Endothelial cell (in vitro differentiated cells): ENCODE measurements around the gene CUL7. TPM values are rescaled to one million over a fixed set of nuclear protein-coding genes. Genes with fewer than 3 reads are reported as not detected.

Experiments used
- DNase-seq: peaks from one replicate; pipeline ENCODE4 v3.0.0; 2021; ENCODE audit warnings: low spot score
- H3K27ac Mint-ChIP-seq: one replicate; pipeline ENCODE4 v1.8.0; 2021; ENCODE audit warnings: mixed read lengths, inconsistent platforms; ENCODE audit not compliant: unreplicated experiment
- H3K27me3 Mint-ChIP-seq: one replicate; pipeline ENCODE4 v1.8.0; 2021; ENCODE audit warnings: mild to moderate bottlenecking, moderate library complexity, mixed read lengths, inconsistent platforms; ENCODE audit not compliant: unreplicated experiment
- H3K36me3 Mint-ChIP-seq: one replicate; pipeline ENCODE4 v1.8.0; 2021; ENCODE audit warnings: mild to moderate bottlenecking, low read depth, mixed read lengths, inconsistent platforms; ENCODE audit not compliant: unreplicated experiment
- H3K4me1 Mint-ChIP-seq: one replicate; pipeline ENCODE4 v1.8.0; 2021; ENCODE audit warnings: mild to moderate bottlenecking, mixed read lengths, inconsistent platforms; ENCODE audit not compliant: unreplicated experiment
- H3K4me3 Mint-ChIP-seq: one replicate; pipeline ENCODE4 v1.8.0; 2021; ENCODE audit warnings: mild to moderate bottlenecking, mixed read lengths, inconsistent platforms; ENCODE audit not compliant: unreplicated experiment
- H3K9me3 Mint-ChIP-seq: one replicate; pipeline ENCODE4 v1.8.0; 2021; ENCODE audit warnings: mixed read lengths, inconsistent platforms; ENCODE audit not compliant: unreplicated experiment
- CTCF ChIP-seq: fragments of 200-600 bp; sonication (generic); IDR thresholded peaks from one replicate; pipeline ENCODE4 v1.5.0; 2021; ENCODE audit warnings: antibody characterized with exemption; ENCODE audit not compliant: unreplicated experiment
- total RNA-seq: library from RNA; stranded (reverse); fragmentation: NEBNext Ultra II Directional; extraction: Animal tissue kit (Norgen Biotek cat#: 25700); gene quantifications from one replicate; pipeline ENCODE4 v1.2.1, GENCODE V29; 2021; ENCODE audit not compliant: unreplicated experiment

CUL7 gene
- total RNA-seq, 1 donor from 2014 or later: 42.2 TPM

- peaks cover 37% of the 10 kb centered on the region for H3K36me3 Mint-ChIP-seq
- H3K9me3 Mint-ChIP-seq: no peaks in the 10 kb centered on the region
- H3K4me3 Mint-ChIP-seq: no peak overlapping the region
- peaks cover 33% of the 10 kb centered on the region for H3K4me1 Mint-ChIP-seq
- H3K27ac Mint-ChIP-seq: peak overlapping the region; percentile 67
- peak; percentile 48 for TF ChIP-seq CTCF
- no peak for DNase-seq
- H3K27me3 Mint-ChIP-seq: peaks cover 8% of the 10 kb centered on the region
Observed at GRCh38 chr6:43070028-43070632, 16.5 kb upstream of the CUL7 start.

- no peak for DNase-seq
- peaks cover 5% of the 10 kb centered on the region for H3K27me3 Mint-ChIP-seq
- no peak overlapping the region for H3K4me3 Mint-ChIP-seq
- no peak overlapping the region for H3K27ac Mint-ChIP-seq
- peaks cover 37% of the 10 kb centered on the region for H3K36me3 Mint-ChIP-seq
- no peak for TF ChIP-seq CTCF
- H3K9me3 Mint-ChIP-seq: no peaks in the 10 kb centered on the region
- H3K4me1 Mint-ChIP-seq: peaks cover 29% of the 10 kb centered on the region
Observed at GRCh38 chr6:43062818-43063217, 9.2 kb upstream of the CUL7 start.

- peaks cover 29% of the 10 kb centered on the region for H3K4me1 Mint-ChIP-seq
- H3K27me3 Mint-ChIP-seq: peaks cover 5% of the 10 kb centered on the region
- peak overlapping the region; percentile 42 for H3K27ac Mint-ChIP-seq
- no peak for DNase-seq
- no peaks in the 10 kb centered on the region for H3K9me3 Mint-ChIP-seq
- no peak for TF ChIP-seq CTCF
- peaks cover 36% of the 10 kb centered on the region for H3K36me3 Mint-ChIP-seq
- H3K4me3 Mint-ChIP-seq: peak overlapping the region; percentile 65
Observed at GRCh38 chr6:43061861-43062260, 8.2 kb upstream of the CUL7 start.

- no peak for DNase-seq
- no peak for TF ChIP-seq CTCF
- peaks cover 29% of the 10 kb centered on the region for H3K4me1 Mint-ChIP-seq
- H3K9me3 Mint-ChIP-seq: no peaks in the 10 kb centered on the region
- peak overlapping the region; percentile 84 for H3K27ac Mint-ChIP-seq
- H3K27me3 Mint-ChIP-seq: peaks cover 5% of the 10 kb centered on the region
- peak overlapping the region; percentile 99 for H3K4me3 Mint-ChIP-seq
- peaks cover 31% of the 10 kb centered on the region for H3K36me3 Mint-ChIP-seq
Observed at GRCh38 chr6:43060755-43061633, 7.3 kb upstream of the CUL7 start.
